Measurements from ENCODE around the gene ARMC10.

GRCh38 chr7:103127006-103127405 is 52.1 kb downstream of the ARMC10 start:
- TF ChIP-seq POLR2AphosphoS5 (IDR thresholded peaks at IDR 0.05) (no peak), CTCF (IDR thresholded peaks at IDR 0.05) (no peak), EP300 (IDR thresholded peaks at IDR 0.05) (no peak)

Measured in gastroesophageal sphincter (tissue), 3 donors.